Fibroblast of the conjunctiva (primary cell): ENCODE results near the gene PGBD1.
A peak's percentile ranks its signal among the peaks of the same experiment; 100 is the strongest.

Experiments used
- DNase-seq: peaks from one replicate; pipeline ENCODE4 v3.0.0-alpha.2; 2010; ENCODE audit warnings: low read depth

PGBD1 gene

GRCh38 chr6:28335564-28336283 lies 54.4 kb downstream of the PGBD1 start, which contains the start of gene ZSCAN31:
ZSCAN31 (minus strand) TSS chr6:28336148; CDS start chr6:28329683, 6,465 bp downstream.
- DNase-seq, result peak; percentile 97

GRCh38 chr6:28336284-28337120 lies 55.1 kb downstream of the PGBD1 start:
- peak; percentile 6 for DNase-seq

GRCh38 chr6:28337121-28337520 lies 55.7 kb downstream of the PGBD1 start:
- DNase-seq, result no peak

GRCh38 chr6:28340310-28341095 lies 59.1 kb downstream of the PGBD1 start:
- DNase-seq, result no peak

GRCh38 chr6:28343898-28344677 lies 62.7 kb downstream of the PGBD1 start:
- DNase-seq, result no peak

GRCh38 chr6:28345201-28345600 lies 63.8 kb downstream of the PGBD1 start:
- DNase-seq, result no peak

- DNase-seq, result no peak
Measured at GRCh38 chr6:28347119-28347518, 65.7 kb downstream of the PGBD1 start.

- no peak for DNase-seq
Measured at GRCh38 chr6:28349344-28349891, 68.0 kb downstream of the PGBD1 start.

GRCh38 chr6:28349892-28350737 lies 68.7 kb downstream of the PGBD1 start, which contains the start of gene ZKSCAN3:
ZKSCAN3 (plus strand) TSS chr6:28349947; CDS start chr6:28359587, 9,640 bp downstream.
- peak; percentile 43 for DNase-seq

GRCh38 chr6:28351087-28351486 lies 69.7 kb downstream of the PGBD1 start:
- DNase-seq, result no peak

GRCh38 chr6:28351493-28351925 lies 70.1 kb downstream of the PGBD1 start:
- no peak for DNase-seq
